GM21423 (cell line): Measurements from ENCODE around the gene TMEM150C.

Source experiments
- ATAC-seq: cut with Tn5 transposase; IDR thresholded peaks from one replicate; pipeline ENCODE4 v1.9.1; 2021; ENCODE audit warnings: mild to moderate bottlenecking, moderate library complexity; ENCODE audit not compliant: unreplicated experiment

The TMEM150C gene

GRCh38 chr4:82561786-82562563 lies at the start of gene TMEM150C:
Gene TMEM150C, minus strand, starts transcription at chr4:82561988. Its CDS starts 57,331 bp downstream, at chr4:82504657.
- ATAC-seq = no peak

DNA sequence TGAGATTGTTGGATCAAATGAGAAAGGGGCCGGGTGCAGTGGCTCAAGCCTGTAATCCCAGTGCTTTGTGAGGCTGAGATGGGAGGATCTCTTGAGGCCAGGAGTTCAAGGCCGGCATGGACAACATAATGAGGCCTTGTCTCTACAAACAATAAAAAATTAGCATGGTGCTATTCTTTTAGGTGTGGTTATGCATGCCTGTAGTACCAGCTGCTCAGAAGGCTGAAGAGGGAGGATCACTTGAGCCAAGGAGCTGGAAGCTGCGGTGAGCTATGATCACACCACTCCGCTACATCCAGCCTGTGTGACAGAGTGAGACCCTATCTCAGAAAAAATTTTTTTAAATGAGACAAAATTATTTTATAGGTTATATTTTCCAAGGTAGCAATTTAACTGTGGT lies 49.7 kb upstream of the TMEM150C start:
- no peak for ATAC-seq

DNA sequence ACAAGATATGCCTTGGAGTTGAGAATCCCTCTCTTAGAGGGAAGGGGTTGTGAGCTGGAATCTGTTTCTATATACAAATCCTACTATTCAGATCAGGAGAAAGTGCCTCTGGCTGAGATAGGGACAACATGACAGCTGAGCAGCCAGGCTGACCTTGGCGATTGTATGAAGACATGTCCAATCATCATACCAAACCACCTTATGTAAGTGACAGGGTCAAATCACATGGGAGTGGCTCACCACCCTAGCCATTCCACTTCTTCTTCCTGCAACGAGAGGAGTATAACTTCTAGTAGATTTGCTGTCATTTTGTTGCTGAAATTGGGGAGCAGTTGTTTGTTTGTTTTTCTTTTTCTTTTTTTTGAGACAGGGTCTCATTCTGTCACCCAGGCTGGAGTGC lies 48.3 kb upstream of the TMEM150C start:
- no peak for ATAC-seq

DNA sequence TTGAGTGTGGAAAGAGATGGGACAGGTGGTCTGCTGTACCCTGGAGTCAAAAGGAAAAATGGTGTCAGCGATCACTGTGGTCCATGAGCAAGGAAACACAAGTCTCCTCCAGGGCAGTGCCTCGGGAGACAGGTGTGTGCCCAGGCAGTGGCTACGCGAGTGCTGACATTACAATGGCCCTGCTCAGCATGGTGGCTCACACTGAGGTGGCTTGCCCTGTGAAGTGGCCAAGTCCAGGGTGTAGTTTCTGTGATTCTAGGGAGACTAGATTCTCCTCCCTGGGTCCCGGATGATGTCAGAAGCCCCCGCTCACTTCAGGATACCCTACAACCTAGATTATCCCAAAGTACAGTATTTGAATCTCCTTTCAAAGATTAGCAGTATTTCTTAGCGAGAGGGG lies 44.8 kb upstream of the TMEM150C start:
- no peak for ATAC-seq

- ATAC-seq = no peak
These were observed 42.7 kb upstream of the TMEM150C start for GRCh38 chr4:82604522-82604921.

DNA sequence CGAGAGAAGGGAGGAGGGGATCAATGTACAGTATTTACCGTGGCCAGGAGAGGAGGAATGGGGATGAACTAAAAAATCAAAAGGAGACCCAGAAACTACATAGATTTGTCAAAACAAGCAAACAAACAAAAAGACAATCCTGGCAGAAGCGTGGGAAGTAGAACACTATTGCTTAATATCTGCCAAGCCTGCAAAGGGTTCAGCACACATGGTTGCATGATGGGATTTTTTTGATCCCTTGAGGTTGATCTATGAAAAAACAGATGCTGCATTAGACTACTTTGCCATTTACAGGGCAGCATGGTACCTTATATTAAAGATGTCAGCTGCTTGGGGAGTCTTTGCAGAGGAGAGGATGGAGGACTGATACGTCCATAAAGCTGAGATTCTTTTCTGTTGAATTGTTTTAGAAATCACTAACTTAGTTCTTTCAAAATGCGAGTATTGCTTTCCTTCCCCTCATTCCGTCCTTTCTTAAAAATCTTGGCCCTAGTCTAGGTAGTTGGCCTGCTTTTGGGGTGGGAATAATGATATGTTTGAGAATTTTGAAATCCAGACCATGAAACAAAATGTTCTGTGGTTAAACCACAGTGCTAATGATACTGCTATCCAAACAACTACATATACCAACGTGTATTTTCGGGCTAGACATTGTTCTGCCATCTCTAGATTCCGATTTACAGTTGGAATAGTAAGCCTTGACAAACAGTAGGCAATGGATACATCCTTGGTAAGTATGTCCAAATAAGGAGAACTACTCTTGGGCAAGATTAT lies 39.6 kb upstream of the TMEM150C start:
- ATAC-seq = no peak

DNA sequence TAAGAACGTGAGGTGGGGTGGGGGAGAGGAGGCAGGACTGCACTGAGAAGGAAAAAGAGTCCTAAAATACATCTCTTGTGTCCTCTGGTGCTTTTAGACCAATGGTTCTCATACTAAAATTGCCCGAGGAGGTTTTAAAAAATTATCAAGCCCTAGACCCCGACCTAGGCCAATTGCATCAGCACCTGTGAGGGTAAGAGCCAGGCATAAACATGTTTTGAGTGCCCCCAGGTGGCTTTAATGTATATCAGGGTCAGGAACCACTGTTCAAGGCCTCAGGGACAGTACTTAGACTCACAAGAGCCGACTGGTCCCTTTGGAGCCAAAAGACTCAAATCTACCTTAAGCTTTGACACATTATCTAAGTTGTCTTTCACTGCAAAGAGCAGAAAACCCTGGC lies 37.5 kb upstream of the TMEM150C start:
- no peak for ATAC-seq

DNA sequence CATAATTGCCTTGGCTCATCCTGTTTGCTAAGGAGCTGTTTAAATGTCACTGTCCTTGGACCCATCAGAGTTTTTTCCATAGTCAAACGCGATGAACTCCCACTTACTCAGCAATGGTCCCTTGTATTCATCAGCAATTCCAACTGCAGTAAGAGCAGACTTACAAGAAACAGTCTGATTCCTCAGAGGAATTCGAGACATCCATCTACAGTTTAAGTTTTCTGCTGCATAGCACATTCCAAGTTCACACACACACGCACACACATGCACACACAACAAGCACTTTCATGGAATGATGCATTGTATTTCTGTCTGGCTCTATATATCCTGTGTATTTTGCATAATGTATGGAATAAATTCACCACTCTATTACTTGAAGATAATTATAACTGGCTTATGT lies 32.7 kb upstream of the TMEM150C start:
- no peak for ATAC-seq

DNA sequence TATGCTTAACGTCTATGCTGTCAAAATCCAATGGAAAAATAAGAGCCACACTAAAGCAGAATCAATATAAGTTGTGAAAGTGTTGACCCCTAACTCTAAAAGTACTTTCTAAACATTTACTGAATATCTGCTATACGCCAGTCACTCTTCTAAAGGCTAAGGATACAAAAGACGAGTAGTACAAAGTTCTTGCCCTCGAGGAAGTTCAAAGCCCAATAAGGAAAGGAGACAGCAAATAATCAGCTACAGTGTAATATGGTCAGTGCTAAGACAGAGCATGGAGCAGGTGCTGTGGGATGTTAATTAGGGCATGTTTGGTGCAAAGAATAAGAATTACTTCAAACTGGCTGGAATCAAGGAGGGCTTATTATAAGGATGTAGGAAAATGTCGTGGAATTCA lies 31.6 kb upstream of the TMEM150C start:
- ATAC-seq = no peak

DNA sequence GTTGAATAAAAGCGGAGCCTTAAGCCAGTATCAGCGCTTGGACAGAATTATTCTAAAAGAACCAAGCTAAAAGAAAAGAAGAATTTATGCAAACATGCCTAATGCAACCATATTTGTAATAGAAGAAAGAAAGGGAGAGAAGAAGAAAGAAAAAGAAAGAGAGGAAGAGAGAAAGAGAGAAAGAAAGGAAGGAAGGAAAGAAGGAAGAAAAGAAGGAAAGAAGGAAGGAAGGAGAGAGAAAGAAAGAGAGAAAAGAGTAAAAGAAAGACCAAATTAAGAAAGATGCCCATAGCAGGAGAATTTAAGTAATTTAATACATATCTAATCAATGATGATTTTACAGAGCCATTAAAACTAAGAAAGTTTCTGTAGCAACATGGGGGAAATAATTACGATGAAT lies 30.9 kb upstream of the TMEM150C start:
- ATAC-seq = no peak

- no peak for ATAC-seq
These were observed 29.8 kb upstream of the TMEM150C start for GRCh38 chr4:82591592-82591991.

DNA sequence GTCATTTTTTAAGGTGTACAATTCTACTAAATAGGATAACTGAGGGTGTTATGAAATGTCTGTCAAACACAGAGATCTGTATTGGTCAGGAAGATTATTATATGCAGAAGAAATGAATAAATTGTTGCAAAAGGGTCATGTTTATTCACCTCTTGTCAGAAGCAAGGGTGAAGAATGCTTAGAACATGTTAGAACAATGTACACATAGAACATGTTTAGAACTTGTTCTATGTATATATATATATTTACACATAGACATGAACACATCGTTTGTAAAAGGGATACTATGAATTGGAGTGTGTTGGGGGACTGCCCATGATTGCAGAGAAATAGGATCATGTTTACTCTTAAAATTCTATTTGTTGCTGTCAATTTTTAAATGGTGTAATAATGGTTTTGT lies 28.0 kb upstream of the TMEM150C start:
- ATAC-seq = no peak

DNA sequence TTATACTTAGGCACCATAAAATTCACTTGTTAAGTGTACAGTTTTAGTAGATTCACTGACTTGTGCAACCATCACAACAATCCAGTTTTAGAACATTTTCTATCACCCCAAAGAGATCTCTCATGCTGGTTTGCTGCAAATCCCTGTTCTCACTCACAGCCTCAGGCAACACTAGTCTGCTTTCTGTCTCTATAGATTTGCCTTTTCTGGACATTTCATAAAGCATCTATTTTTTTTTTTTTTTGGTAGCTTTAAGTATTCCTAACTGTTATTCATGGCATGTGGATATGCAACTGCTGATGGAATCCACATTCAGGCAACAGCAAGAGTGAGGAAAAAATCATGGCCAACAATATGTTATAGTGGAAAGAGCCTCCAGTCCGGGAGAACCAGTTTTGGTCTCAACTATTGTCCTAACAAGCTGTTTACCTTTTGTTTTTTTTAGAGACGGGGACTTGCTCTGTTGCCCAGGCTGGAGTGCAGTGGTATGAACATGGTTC lies 27.0 kb upstream of the TMEM150C start:
- no peak for ATAC-seq

DNA sequence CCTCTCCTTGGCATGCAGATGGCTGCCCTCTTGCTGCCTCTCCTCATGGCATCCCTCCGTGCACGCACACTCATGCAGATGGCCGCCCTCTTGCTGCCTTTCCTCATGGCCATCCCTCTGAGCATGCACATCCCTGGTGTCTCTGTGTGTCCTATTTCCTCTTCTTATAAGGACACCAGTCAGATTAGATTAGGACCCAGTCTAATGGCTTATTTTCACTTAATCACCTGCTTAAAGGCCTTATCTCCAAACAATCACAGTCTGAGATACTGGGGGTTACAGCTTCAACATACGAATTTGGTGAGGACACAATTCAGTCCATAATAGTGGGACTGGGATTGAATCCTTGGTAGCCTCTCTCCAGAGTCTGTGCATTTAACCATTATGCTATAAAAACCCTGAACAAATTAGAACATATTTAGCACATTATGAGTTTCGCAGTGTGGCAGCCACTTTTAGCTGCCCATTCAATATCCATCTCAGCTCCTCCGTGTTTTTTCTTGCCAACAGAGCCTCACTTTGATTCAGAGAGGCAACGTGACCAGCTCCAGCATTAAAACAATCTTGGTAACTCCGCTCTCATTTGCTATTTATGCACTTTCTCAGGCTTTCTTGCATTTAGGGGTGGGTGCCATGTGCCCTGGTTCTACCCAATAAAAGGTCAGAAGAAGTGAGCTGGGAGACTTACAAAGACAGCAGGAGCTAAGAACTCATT lies 26.2 kb upstream of the TMEM150C start:
- ATAC-seq = no peak

- ATAC-seq = no peak
These were observed 24.1 kb upstream of the TMEM150C start for GRCh38 chr4:82585690-82586435.

DNA sequence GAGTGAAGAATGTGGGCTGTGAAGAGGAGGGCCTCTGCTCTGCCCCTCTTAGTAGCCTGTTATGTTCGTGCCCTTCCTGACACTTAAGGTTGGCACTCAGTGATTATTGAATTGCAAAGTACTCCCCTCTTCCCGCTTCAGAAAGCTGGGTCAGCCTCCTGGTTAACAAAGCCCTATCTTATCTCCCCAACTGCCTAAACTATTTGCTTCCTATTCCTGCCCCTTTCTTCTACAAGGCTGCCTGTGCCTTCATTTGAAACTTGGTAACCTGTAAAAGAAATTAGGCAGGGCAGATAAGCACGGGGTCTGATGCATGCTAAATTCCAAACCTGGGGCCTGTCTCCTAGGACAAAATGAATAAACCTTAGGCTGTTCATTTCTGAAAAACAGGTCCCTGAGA lies 23.1 kb upstream of the TMEM150C start:
- ATAC-seq = no peak

DNA sequence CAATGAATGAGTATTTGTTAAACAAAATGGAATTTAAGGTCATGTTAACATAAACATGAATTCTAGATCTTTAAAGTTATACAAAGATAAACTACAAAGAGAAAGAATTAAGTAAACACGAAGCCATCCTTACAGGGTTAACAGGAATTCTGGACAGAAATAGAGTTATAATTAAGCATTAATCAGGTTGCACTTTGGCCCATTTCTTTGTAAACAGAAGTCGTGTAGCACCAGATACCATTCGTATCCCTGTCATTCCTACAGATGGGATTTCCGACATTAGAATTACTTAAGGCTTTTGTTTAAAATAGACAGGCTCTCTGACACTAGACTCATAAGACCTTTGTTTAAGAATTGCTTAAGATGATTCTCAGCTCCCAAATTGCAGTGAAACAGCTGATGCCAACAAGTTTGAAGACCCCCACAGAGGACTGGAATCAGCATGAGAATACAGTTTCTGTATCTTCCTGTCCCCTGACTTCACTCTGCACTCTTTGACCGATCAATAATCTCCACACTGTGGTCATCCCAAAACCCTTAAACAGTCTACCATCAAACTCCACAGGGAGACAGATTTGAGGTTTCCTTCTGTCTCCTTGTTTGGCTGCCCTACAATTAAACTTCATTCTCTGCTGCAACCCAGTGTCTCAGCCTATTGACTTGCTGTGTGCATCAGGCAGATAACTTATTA lies 22.3 kb upstream of the TMEM150C start:
- ATAC-seq = no peak

DNA sequence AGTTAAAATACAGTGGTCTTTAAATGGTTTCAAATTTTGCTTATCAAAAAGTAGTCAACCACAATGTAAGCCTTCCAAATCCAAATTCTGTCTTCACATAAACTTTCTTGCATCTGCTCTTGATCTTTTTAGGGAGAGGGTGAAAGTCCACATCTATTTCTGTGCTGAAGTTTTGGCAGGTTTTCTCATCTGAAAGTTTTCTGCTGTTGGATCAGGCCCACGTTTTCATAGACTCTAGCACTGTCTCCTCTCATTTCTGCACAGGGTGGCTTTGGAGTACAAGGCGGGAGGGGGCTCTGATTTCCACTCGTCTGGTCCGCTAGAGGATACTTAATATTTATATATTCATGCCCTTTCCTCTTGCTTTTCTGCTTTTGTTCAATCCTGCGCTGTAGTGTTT lies 18.1 kb upstream of the TMEM150C start:
- no peak for ATAC-seq

DNA sequence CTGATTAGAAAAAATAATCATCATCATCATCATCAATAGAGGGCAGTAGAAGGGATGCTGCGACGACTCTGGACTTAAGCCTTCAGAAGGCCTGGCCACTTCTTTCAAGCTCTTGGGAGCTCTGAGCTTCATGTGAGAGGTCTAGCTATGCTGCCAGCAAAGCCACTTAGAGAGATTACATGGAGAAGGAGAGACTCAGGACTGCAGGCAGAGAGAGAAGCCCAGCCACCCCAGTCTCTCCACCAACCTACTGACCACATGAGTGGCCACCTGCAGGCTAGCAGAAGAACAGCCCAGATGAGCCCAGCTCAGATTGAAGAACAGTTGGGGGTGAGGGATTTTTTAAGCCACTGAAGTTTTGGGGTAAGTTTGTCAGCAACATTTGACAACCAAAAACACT lies 17.1 kb upstream of the TMEM150C start:
- ATAC-seq = no peak

DNA sequence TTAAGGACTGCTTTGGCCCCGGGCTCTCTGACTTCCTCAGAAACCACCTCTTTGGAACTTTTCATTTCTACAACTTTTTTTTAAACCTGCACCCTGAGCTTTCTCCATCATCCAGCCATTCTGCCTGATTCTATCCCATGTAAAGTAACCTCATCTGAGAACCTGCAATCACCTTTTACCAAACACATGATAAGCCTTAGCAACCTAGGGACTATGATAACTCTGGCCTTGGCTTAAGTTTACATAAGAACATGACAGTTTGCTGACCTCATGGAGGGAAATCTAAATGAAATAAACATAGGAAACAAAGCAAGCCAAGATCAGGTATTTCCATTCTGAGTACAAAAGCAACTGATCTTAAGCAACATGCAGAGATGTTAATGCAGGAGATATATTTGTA lies 15.7 kb upstream of the TMEM150C start:
- ATAC-seq = no peak
